ENCODE results near the gene ZSCAN2.

Gene ZSCAN2

DNA sequence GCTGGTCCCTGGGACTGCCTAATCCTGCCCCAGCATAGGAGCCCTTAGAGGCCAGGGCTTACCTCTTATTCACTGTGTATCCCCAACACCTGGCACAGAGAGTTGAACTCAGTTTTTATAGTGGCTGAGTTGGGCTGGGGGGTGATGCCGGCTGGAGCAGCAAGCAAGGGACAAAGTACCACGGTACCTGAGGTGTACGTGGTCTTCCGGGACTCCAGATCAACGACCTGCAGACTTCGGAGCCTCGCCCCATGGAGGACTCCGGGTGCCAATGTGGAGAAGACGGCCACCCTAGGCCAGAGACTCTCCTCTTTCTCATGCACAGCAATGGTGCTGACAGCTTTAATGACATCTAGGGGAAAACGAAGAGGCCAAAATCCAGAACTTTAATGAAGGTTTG lies 45.2 kb downstream of the ZSCAN2 start:
- POLR2A ChIA-PET, result no interaction called here
- no peak for DNase-seq (ENCODE audit: low read depth, low spot score)
- TF ChIP-seq, protein P1, sequence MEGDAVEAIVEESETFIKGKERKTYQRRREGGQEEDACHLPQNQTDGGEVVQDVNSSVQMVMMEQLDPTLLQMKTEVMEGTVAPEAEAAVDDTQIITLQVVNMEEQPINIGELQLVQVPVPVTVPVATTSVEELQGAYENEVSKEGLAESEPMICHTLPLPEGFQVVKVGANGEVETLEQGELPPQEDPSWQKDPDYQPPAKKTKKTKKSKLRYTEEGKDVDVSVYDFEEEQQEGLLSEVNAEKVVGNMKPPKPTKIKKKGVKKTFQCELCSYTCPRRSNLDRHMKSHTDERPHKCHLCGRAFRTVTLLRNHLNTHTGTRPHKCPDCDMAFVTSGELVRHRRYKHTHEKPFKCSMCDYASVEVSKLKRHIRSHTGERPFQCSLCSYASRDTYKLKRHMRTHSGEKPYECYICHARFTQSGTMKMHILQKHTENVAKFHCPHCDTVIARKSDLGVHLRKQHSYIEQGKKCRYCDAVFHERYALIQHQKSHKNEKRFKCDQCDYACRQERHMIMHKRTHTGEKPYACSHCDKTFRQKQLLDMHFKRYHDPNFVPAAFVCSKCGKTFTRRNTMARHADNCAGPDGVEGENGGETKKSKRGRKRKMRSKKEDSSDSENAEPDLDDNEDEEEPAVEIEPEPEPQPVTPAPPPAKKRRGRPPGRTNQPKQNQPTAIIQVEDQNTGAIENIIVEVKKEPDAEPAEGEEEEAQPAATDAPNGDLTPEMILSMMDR (IDR thresholded peaks at IDR 0.05; ENCODE audit: insufficient read depth, low read length, missing control alignments), result no peak
- CTCF ChIA-PET, result interaction anchor here (0.9 kb wide), 1 partner anchor 10 kb away, joined by 3 read pairs; no protein-coding TSS in a partner anchor
- H3K4me3 ChIP-seq (ENCODE audit: low read depth, low read length), result no peak overlapping the region

GRCh38 chr15:84647726-84648125 lies 46.9 kb downstream of the ZSCAN2 start:
- ChIA-PET POLR2A (interaction anchor here (0.7 to 1.0 kb wide), 2 partner anchors 11 to 22 kb away, joined by 3 to 5 read pairs; no protein-coding TSS in a partner anchor), CTCF (no interaction called here)
- no peak for DNase-seq (ENCODE audit: low read depth, low spot score)
- TF ChIP-seq, protein P1 (IDR thresholded peaks at IDR 0.05; ENCODE audit: insufficient read depth, low read length, missing control alignments), result no peak
- no peak overlapping the region for H3K4me3 ChIP-seq (ENCODE audit: low read depth, low read length)

- no peak for DNase-seq (ENCODE audit: low read depth, low spot score)
- TF ChIP-seq, protein P1 (IDR thresholded peaks at IDR 0.05; ENCODE audit: insufficient read depth, low read length, missing control alignments), result no peak
- CTCF ChIA-PET, result interaction anchor here (1.1 to 1.5 kb wide), 3 partner anchors 9 to 280 kb away, joined by 3 to 6 read pairs (median 4); no protein-coding TSS in a partner anchor
- POLR2A ChIA-PET, result interaction anchor here (0.6 to 1.5 kb wide), 2 partner anchors 10 to 276 kb away, joined by 3 to 5 read pairs; partner anchors contain the start of gene NMB
- H3K4me3 ChIP-seq (ENCODE audit: low read depth, low read length), result no peak overlapping the region
Observed at GRCh38 chr15:84648539-84648938, 47.7 kb downstream of the ZSCAN2 start.

DNA sequence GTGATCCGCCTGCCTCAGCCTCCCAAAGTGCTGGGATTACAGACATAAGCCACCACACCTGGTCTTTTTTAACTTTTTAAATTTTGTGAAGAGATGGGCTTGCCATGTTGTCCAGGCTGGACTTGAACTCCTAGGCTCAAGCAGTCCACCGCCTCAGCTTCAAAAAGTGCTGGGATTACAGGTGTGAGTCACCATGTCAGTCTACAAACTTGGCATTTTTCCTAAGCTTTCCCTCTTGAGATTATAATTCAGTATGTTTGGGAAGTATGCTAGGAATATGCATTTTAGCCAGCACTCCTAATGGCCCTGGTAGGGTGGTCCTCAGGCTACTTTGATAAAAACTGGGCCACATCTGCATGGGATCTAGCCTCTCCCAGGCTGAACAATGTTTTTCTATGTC lies 48.9 kb downstream of the ZSCAN2 start:
- TF ChIP-seq, protein P1 (IDR thresholded peaks at IDR 0.05; ENCODE audit: insufficient read depth, low read length, missing control alignments), result no peak

GRCh38 chr15:84653584-84653909 lies 52.7 kb downstream of the ZSCAN2 start:
- POLR2A ChIA-PET, result interaction anchor here (0.8 to 1.8 kb wide), 8 partner anchors 11 to 275 kb away, joined by 3 to 7 read pairs (median 4); partner anchors contain the start of gene SEC11A
- DNase-seq (ENCODE audit: low read depth, low spot score), result no peak
- peak overlapping the region; percentile 98 for H3K4me3 ChIP-seq (ENCODE audit: low read depth, low read length)
- TF ChIP-seq, protein P1 (IDR thresholded peaks at IDR 0.05; ENCODE audit: insufficient read depth, low read length, missing control alignments), result no peak
- CTCF ChIA-PET, result interaction anchor here (0.7 to 3.0 kb wide), 16 partner anchors 10 to 302 kb away, joined by 3 to 10 read pairs (median 3); partner anchors contain the start of gene ZNF592

More for the DNA sequence above, 48.9 kb downstream of the ZSCAN2 start:
- ChIA-PET POLR2A (interaction anchor here (0.8 to 1.5 kb wide), 2 partner anchors 9 kb away, joined by 3 read pairs; partner anchors contain the start of gene NMB), CTCF (interaction anchor here (0.6 to 1.5 kb wide), 3 partner anchors 9 to 282 kb away, joined by 3 to 4 read pairs (median 4); no protein-coding TSS in a partner anchor)
- no peak overlapping the region for H3K4me3 ChIP-seq (ENCODE audit: low read depth, low read length)
- no peak for DNase-seq (ENCODE audit: low read depth, low spot score)

DNA sequence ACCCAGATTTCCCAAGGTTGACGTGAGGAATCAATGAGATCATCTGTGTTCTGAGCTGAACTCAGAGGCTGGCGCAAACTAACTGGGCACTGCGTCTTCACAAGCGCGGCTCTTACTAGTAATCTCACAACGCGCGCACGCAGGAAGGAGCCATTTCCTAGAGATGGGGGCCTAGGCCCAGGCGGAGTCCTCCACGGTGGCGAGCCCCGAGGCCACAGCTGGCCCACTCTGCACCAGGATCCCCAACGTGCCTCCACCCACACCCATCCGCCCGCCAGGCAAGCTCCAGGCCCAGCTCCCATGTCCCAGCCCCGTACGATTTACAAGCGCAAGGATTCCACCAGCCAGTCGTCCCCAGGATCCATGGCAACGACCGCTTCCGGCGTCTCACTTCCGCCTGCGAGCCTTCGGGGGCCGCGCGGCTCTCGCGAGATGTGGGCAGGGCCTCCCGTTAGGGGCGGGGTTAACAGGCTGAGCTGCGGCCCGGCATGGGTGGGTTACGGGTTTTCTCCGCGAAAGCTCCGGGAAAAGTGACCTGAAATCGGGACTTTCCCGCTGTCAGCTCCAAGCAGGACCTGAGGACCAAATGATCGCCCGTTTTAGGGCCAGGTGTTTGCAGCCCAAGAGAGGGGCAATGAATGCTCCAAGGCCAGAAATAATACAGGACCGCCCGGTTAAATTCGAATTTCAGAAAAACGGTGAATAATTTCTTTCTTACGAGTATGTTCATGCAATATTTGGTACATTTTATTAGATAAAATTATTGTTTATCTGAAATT lies 53.3 kb downstream of the ZSCAN2 start, which contains the start of gene WDR73:
Gene WDR73 (minus strand): TSS at position 374 of the 779 bp plus-strand sequence. CDS start 9 bp downstream, at position 365.
- DNase-seq (ENCODE audit: low read depth, low spot score), result peak; percentile 61
- ChIA-PET POLR2A (interaction anchor here (0.7 to 1.8 kb wide), 10 partner anchors 11 to 274 kb away, joined by 3 to 7 read pairs (median 4); partner anchors contain the start of gene SEC11A), CTCF (interaction anchor here (0.7 to 3.0 kb wide), 17 partner anchors 12 to 301 kb away, joined by 3 to 10 read pairs (median 3); partner anchors contain the start of gene ZNF592)
- H3K4me3 ChIP-seq (ENCODE audit: low read depth, low read length), result peak within 1 kb of the TSS; percentile 98
- TF ChIP-seq, protein P1 (IDR thresholded peaks at IDR 0.05; ENCODE audit: insufficient read depth, low read length, missing control alignments), result no peak

All from AG04449 (cell line).